SJSA1 (cell line): ENCODE measurements around the gene SUCLG2. TPM values are rescaled to one million over a fixed set of nuclear protein-coding genes. Genes with fewer than 3 reads are reported as not detected.

Source experiments
- DNase-seq, 2 experiments: peaks; one replicate each; pipeline ENCODE4 v3.0.0-alpha.2; 2015 to 2020; ENCODE audit warnings: low spot score in 2 of 2, low read depth in 1 of 2
- H3K27ac ChIP-seq: fragments of 250-450 bp; sonication (Bioruptor Pico); 2 replicates; pipeline ENCODE4 v1.5.1; 2020; ENCODE audit warnings: mild to moderate bottlenecking, moderate library complexity
- H3K27me3 ChIP-seq: fragments of 250-450 bp; sonication (Bioruptor Pico); replicated peaks from 2 replicates; pipeline ENCODE4 v1.5.1; 2020; ENCODE audit warnings: mild to moderate bottlenecking, moderate library complexity
- H3K36me3 ChIP-seq: fragments of 250-450 bp; sonication (Bioruptor Pico); 2 replicates; pipeline ENCODE4 v1.5.1; 2020; ENCODE audit warnings: mild to moderate bottlenecking
- H3K4me1 ChIP-seq: fragments of 250-450 bp; sonication (Bioruptor Pico); replicated peaks from 2 replicates; pipeline ENCODE4 v1.6.1; 2021; ENCODE audit warnings: mild to moderate bottlenecking
- H3K4me3 ChIP-seq: fragments of 250-450 bp; sonication (Bioruptor Pico); 2 replicates; pipeline ENCODE4 v1.5.1; 2020; ENCODE audit warnings: mild to moderate bottlenecking
- H3K9me3 ChIP-seq: fragments of 250-450 bp; sonication (Bioruptor Pico); replicated peaks from 2 replicates; pipeline ENCODE4 v1.5.1; 2020; ENCODE audit warnings: mild to moderate bottlenecking
- total RNA-seq: library from RNA; depleted of rRNA; stranded (reverse); fragments of >200 nt; shearing (Covaris generic); gene quantifications from 2 replicates; pipeline ENCODE4 v1.2.3, GENCODE V29; 2014

Gene SUCLG2
- total RNA-seq, 1 experiment from 2014 or later: 53.7 TPM

- H3K27ac ChIP-seq: no peak overlapping the region
- H3K36me3 ChIP-seq: peaks cover 3% of the 10 kb centered on the region
- no peaks in the 10 kb centered on the region for H3K4me1 ChIP-seq
Measured at GRCh38 chr3:67487564-67488114, 166.8 kb downstream of the SUCLG2 start.

DNA sequence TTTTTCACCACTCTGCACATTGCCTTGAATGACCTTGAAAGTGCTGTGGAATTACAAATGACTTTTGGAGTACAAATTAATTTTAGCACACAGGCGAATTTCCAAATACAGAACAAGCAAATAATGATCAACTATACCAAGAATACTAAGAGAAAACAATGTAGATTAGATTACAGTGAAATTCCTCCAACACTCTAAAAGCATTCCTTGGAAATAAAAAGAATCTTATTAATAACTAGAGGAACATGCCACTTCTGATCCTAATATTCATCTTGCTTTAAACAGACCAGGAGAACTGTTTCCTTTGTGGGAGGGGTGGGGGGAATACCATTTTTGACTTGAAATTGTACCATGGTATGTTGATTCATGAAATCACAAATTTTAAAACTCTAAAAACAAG lies 167.5 kb downstream of the SUCLG2 start:
- Histone ChIP-seq H3K27ac (no peak overlapping the region), H3K4me3 (no peak overlapping the region), H3K36me3 (peaks cover 3% of the 10 kb centered on the region; the same call in 1 of the 2 replicates), H3K4me1 (no peaks in the 10 kb centered on the region), H3K9me3 (no peaks in the 10 kb centered on the region), H3K27me3 (no peaks in the 10 kb centered on the region)
- DNase-seq: no peak

More at GRCh38 chr3:67487564-67488114, 166.8 kb downstream of the SUCLG2 start:
- H3K9me3 ChIP-seq: no peaks in the 10 kb centered on the region
- H3K27me3 ChIP-seq: no peaks in the 10 kb centered on the region
- DNase-seq: no peak
- H3K4me3 ChIP-seq: no peak overlapping the region

DNA sequence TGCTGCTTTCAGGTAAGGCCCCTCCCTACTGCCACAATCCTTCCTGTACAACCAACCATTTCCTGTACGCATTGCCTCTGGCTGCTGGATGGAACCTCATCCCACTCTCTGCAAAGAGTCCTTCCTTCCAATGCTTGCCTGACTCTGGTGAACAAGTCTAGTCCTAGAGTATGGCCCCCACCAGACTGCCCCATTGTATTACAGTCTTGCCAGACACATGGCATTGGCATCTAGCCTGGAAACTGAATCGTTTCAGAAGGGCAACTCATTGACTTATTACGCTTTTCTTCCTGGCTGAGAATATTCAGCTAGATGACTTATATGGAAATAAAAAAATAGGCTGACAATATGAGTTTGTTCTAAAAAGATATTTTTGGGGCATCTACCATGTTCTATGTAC lies 170.3 kb downstream of the SUCLG2 start:
- Histone ChIP-seq H3K9me3 (no peaks in the 10 kb centered on the region), H3K36me3 (no peaks in the 10 kb centered on the region), H3K27me3 (no peaks in the 10 kb centered on the region), H3K4me1 (no peaks in the 10 kb centered on the region), H3K4me3 (no peak overlapping the region), H3K27ac (no peak overlapping the region)
- DNase-seq: no peak

DNA sequence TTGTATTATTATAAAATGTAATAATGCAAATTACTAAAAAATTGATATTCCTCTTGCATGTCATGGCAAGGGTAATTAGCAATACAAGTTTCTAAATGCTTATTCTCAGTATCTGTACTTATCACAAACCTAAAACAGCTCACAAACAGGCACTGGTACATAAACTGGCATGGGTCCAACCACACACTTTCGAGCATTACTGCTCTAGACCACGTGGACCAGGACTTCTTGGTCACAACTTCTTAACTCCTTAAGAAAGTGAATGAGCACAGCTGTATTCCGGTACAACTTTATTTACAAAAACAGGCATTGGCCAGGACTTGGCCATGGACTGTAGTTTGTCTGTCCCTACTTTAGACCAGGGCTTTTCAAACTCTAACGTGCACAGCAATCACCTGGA lies 173.3 kb downstream of the SUCLG2 start:
- Histone ChIP-seq H3K9me3 (no peaks in the 10 kb centered on the region), H3K4me3 (no peak overlapping the region), H3K36me3 (no peaks in the 10 kb centered on the region), H3K27me3 (no peaks in the 10 kb centered on the region), H3K27ac (no peak overlapping the region), H3K4me1 (no peaks in the 10 kb centered on the region)
- no peak for DNase-seq

GRCh38 chr3:67478423-67478822 lies 176.0 kb downstream of the SUCLG2 start:
- Histone ChIP-seq H3K27me3 (no peaks in the 10 kb centered on the region), H3K36me3 (no peaks in the 10 kb centered on the region), H3K27ac (no peak overlapping the region), H3K4me1 (no peaks in the 10 kb centered on the region), H3K9me3 (no peaks in the 10 kb centered on the region), H3K4me3 (no peak overlapping the region)
- no peak for DNase-seq

DNA sequence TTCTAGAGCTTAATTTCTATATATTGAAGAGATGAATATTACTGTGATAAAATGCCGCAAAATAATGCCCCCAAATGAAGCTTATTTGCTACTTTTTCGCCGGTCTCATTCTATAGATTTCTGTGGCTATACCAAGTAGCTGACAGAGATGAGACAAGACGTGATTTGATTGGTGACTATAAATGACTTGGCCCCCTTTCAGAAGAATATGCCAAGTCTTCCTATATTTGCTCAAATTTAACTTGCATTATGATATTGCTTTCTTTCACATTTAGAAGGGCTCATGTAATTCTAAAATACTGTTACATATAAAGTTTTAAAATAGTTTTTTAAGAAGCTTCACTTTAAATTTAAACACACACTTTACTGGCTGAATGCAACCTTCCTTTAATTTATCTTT lies 180.1 kb downstream of the SUCLG2 start:
- H3K4me1 ChIP-seq: no peaks in the 10 kb centered on the region
- no peak overlapping the region for H3K27ac ChIP-seq
- no peak for DNase-seq
- no peaks in the 10 kb centered on the region for H3K27me3 ChIP-seq
- no peak overlapping the region for H3K4me3 ChIP-seq
- no peaks in the 10 kb centered on the region for H3K9me3 ChIP-seq
- H3K36me3 ChIP-seq: no peaks in the 10 kb centered on the region

- H3K27me3 ChIP-seq: no peaks in the 10 kb centered on the region
- H3K4me1 ChIP-seq: no peaks in the 10 kb centered on the region
- H3K4me3 ChIP-seq: no peak overlapping the region
- DNase-seq: no peak
- H3K27ac ChIP-seq: no peak overlapping the region
- H3K36me3 ChIP-seq: no peaks in the 10 kb centered on the region
- no peaks in the 10 kb centered on the region for H3K9me3 ChIP-seq
Measured at GRCh38 chr3:67472674-67473201, 181.7 kb downstream of the SUCLG2 start.

GRCh38 chr3:67470207-67470606 lies 184.2 kb downstream of the SUCLG2 start:
- Histone ChIP-seq H3K36me3 (no peaks in the 10 kb centered on the region), H3K27me3 (no peaks in the 10 kb centered on the region)

DNA sequence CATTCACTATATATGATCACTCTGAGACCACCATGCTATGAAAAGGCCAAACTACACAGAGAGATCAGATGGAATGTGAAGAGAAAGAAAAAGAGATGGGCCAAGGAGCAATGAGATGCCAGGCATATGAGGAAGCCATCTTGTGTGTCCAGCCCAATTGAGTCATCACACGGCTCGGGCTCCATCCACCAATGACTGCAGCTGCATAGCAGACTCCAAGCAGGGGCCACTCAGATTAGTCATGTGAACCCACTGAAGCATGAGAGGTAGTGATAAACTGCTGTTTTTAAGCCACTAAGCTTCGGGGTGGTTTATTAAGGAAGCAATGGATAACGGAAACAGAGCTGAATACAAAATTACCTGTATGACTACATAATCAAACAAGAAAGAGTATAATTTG lies 185.9 kb downstream of the SUCLG2 start:
- Histone ChIP-seq H3K9me3 (no peaks in the 10 kb centered on the region), H3K36me3 (no peaks in the 10 kb centered on the region), H3K27me3 (no peaks in the 10 kb centered on the region), H3K4me3 (no peak overlapping the region), H3K4me1 (no peaks in the 10 kb centered on the region), H3K27ac (no peak overlapping the region)
- DNase-seq: no peak

More at GRCh38 chr3:67470207-67470606, 184.2 kb downstream of the SUCLG2 start:
- Histone ChIP-seq H3K4me3 (no peak overlapping the region), H3K27ac (no peak overlapping the region), H3K4me1 (no peaks in the 10 kb centered on the region), H3K9me3 (no peaks in the 10 kb centered on the region)
- DNase-seq: no peak

GRCh38 chr3:67463656-67464055 lies 190.8 kb downstream of the SUCLG2 start:
- Histone ChIP-seq H3K4me3 (no peak overlapping the region), H3K27me3 (no peaks in the 10 kb centered on the region), H3K4me1 (no peaks in the 10 kb centered on the region), H3K27ac (no peak overlapping the region), H3K9me3 (no peaks in the 10 kb centered on the region), H3K36me3 (no peaks in the 10 kb centered on the region)
- no peak for DNase-seq

DNA sequence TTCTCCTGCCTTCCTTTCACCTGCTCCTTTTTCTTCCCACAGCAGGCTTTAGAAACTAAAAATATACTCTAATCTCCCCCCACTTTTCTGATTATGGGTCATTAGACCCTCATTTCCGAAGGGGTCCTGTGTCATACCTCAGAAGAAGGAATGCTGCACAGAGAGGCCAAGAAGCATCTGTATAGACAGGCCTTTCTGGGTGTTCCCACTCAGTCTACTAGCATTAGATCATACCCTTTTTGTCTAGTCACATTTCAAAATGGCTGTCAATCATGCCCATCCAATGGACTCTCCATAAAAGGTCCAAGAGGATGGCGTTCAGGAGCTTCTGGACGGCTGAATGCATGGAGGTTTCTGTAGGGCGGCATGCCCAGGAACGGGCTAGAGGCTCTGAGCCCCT lies 192.2 kb downstream of the SUCLG2 start:
- H3K4me1 ChIP-seq: no peaks in the 10 kb centered on the region; the same call in 1 of the 2 replicates

GRCh38 chr3:67461667-67462142 lies 192.7 kb downstream of the SUCLG2 start:
- H3K27ac ChIP-seq: no peak overlapping the region
- H3K4me3 ChIP-seq: no peak overlapping the region
- no peak for DNase-seq
- no peaks in the 10 kb centered on the region for H3K27me3 ChIP-seq
- H3K36me3 ChIP-seq: no peaks in the 10 kb centered on the region
- H3K4me1 ChIP-seq: no peaks in the 10 kb centered on the region; the same call in 1 of the 2 replicates
- H3K9me3 ChIP-seq: no peaks in the 10 kb centered on the region

More for the DNA sequence above, 192.2 kb downstream of the SUCLG2 start:
- DNase-seq: no peak
- H3K4me3 ChIP-seq: no peak overlapping the region
- no peaks in the 10 kb centered on the region for H3K9me3 ChIP-seq
- no peaks in the 10 kb centered on the region for H3K27me3 ChIP-seq
- H3K27ac ChIP-seq: no peak overlapping the region
- H3K36me3 ChIP-seq: no peaks in the 10 kb centered on the region

DNA sequence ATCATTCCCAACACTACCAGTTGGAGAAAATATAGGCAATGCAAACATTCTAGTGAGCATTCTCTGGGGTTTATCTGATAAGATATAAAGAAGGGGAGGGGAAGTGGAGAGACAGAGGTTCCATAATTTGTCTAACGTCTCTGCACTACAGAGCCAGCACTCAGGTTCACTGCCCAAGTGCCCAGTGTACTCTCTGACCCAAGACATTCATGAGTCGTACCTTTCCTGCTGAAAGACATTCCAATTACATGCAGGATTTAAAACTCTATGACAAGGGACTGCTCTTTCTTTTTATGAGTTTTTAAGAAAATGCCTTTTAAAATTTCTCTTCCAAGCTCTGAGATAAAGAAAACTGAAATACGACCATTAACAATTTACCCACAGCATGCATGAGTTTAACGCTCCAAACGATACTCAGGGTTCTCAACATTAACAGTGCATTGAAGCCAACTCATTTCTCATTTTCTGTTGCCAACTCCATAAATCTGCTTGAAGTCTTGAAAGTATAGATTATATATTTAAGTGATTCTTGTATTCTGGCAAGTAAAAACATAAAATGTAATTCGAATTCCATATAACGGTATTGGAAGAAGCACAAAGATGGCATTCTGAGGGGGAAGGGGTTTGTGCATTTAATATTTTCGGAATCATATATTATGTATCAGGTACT lies 193.4 kb downstream of the SUCLG2 start:
- H3K9me3 ChIP-seq: no peaks in the 10 kb centered on the region
- no peak overlapping the region for H3K4me3 ChIP-seq
- H3K36me3 ChIP-seq: no peaks in the 10 kb centered on the region
- no peak for DNase-seq
- no peaks in the 10 kb centered on the region; the same call in 1 of the 2 replicates for H3K4me1 ChIP-seq
- no peaks in the 10 kb centered on the region for H3K27me3 ChIP-seq
- no peak overlapping the region for H3K27ac ChIP-seq

GRCh38 chr3:67459796-67460195 lies 194.6 kb downstream of the SUCLG2 start:
- Histone ChIP-seq H3K4me1 (no peaks in the 10 kb centered on the region; the same call in 1 of the 2 replicates), H3K27ac (no peak overlapping the region), H3K36me3 (no peaks in the 10 kb centered on the region), H3K4me3 (no peak overlapping the region), H3K27me3 (no peaks in the 10 kb centered on the region), H3K9me3 (no peaks in the 10 kb centered on the region)
- DNase-seq: no peak
